Measurements from ENCODE around the gene RACK1.
"Not testable (repeated sequence)": the region's sequence is repeated elsewhere in the genome, so short reads cannot be mapped to it uniquely, and the experiment has no call there.

GRCh38 chr5:181210698-181211097, 33.0 kb downstream of the RACK1 start:
- not testable (repeated sequence) for TF ChIP-seq THRA (CRISPR knock-in tag; IDR thresholded peaks at IDR 0.05; ENCODE audit: borderline replicate concordance); PRDM15 (CRISPR knock-in tag; IDR thresholded peaks at IDR 0.05); ZNF17 (CRISPR knock-in tag; IDR thresholded peaks at IDR 0.05); KIAA2018 (CRISPR knock-in tag; IDR thresholded peaks at IDR 0.05; ENCODE audit: borderline replicate concordance); GATAD2A (CRISPR knock-in tag; IDR thresholded peaks at IDR 0.05); ZNF274 (CRISPR knock-in tag; IDR thresholded peaks at IDR 0.05); CTCF (CRISPR knock-in tag; IDR thresholded peaks at IDR 0.05); ETS1 (CRISPR knock-in tag; IDR thresholded peaks at IDR 0.05); HOXD1 (CRISPR knock-in tag; IDR thresholded peaks at IDR 0.05); POLR2A (IDR thresholded peaks at IDR 0.05; ENCODE audit: insufficient read depth in 1 of 2, low read depth in 2 of 2, low read length in 2 of 2); JUNB (CRISPR knock-in tag; IDR thresholded peaks at IDR 0.05; ENCODE audit: borderline replicate concordance)

Measured in HepG2 (cell line).